RWPE2 (cell line): ENCODE measurements around the gene AGTPBP1.

Experiments used
- ATAC-seq: fragments of 200-7000 bp; cut with Tn5 transposase; 3 replicates; pipeline ENCODE4 v1.9.1; 2021; ENCODE audit warnings: low read depth
- DNase-seq: peaks from one replicate; pipeline ENCODE4 v3.0.0-alpha.2; 2020; ENCODE audit warnings: low spot score
- H3K27ac ChIP-seq: fragments of 450-650 bp; 2 replicates; pipeline ENCODE4 v1.5.1; 2017; ENCODE audit warnings: mild to moderate bottlenecking; ENCODE audit not compliant: poor library complexity, severe bottlenecking
- H3K27me3 ChIP-seq: fragments of 250-450 bp; sonication (Bioruptor Pico); 2 replicates; pipeline ENCODE4 v1.5.1; 2021; ENCODE audit warnings: mild to moderate bottlenecking, moderate library complexity; ENCODE audit not compliant: insufficient read depth, poor library complexity, severe bottlenecking
- H3K36me3 ChIP-seq: fragments of 250-450 bp; sonication (Bioruptor Pico); 2 replicates; pipeline ENCODE4 v1.5.1; 2020; ENCODE audit warnings: low read depth, mild to moderate bottlenecking, moderate library complexity
- H3K4me1 ChIP-seq: fragments of 250-450 bp; sonication (Bioruptor Pico); 2 replicates; pipeline ENCODE4 v1.5.1; 2021; ENCODE audit warnings: mild to moderate bottlenecking, moderate library complexity; ENCODE audit not compliant: insufficient read depth, poor library complexity, severe bottlenecking
- H3K4me3 ChIP-seq: fragments of 250-450 bp; sonication (Bioruptor Pico); 2 replicates; pipeline ENCODE4 v1.5.1; 2021; ENCODE audit warnings: mild to moderate bottlenecking, moderate library complexity; ENCODE audit not compliant: severe bottlenecking
- H3K9me3 ChIP-seq: fragments of 250-450 bp; sonication (Bioruptor Pico); 2 replicates; pipeline ENCODE4 v1.5.1; 2021; ENCODE audit warnings: mild to moderate bottlenecking, moderate library complexity; ENCODE audit not compliant: severe bottlenecking
- TF ChIP-seq, protein P1 (sequence below): fragments of 450-650 bp; IDR thresholded peaks from one replicate; pipeline ENCODE4 v1.5.1; 2017; ENCODE audit warnings: mild to moderate bottlenecking, moderate library complexity; ENCODE audit not compliant: poor library complexity, severe bottlenecking

The AGTPBP1 gene

GRCh38 chr9:85741095-85741874 lies 469 bp downstream of the AGTPBP1 start:
- TF ChIP-seq, protein P1, sequence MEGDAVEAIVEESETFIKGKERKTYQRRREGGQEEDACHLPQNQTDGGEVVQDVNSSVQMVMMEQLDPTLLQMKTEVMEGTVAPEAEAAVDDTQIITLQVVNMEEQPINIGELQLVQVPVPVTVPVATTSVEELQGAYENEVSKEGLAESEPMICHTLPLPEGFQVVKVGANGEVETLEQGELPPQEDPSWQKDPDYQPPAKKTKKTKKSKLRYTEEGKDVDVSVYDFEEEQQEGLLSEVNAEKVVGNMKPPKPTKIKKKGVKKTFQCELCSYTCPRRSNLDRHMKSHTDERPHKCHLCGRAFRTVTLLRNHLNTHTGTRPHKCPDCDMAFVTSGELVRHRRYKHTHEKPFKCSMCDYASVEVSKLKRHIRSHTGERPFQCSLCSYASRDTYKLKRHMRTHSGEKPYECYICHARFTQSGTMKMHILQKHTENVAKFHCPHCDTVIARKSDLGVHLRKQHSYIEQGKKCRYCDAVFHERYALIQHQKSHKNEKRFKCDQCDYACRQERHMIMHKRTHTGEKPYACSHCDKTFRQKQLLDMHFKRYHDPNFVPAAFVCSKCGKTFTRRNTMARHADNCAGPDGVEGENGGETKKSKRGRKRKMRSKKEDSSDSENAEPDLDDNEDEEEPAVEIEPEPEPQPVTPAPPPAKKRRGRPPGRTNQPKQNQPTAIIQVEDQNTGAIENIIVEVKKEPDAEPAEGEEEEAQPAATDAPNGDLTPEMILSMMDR = no peak
- peaks cover 12% of the 10 kb centered on the region for H3K4me1 ChIP-seq
- H3K36me3 ChIP-seq = no peaks in the 10 kb centered on the region
- H3K4me3 ChIP-seq = peak overlapping the region; percentile 94
- no peaks in the 10 kb centered on the region for H3K9me3 ChIP-seq
- ATAC-seq (peak; percentile 46), DNase-seq (peak; percentile 66)
- H3K27ac ChIP-seq = peak overlapping the region; percentile 54
- H3K27me3 ChIP-seq = peaks cover 8% of the 10 kb centered on the region

- peak overlapping the region; percentile 54 for H3K27ac ChIP-seq
- no peak for DNase-seq
Observed at GRCh38 chr9:85740787-85741094, 1.0 kb downstream of the AGTPBP1 start.

GRCh38 chr9:85738509-85738908 lies 3.2 kb downstream of the AGTPBP1 start:
- Histone ChIP-seq H3K9me3 (no peaks in the 10 kb centered on the region), H3K27me3 (no peaks in the 10 kb centered on the region), H3K4me1 (peaks cover 9% of the 10 kb centered on the region), H3K36me3 (no peaks in the 10 kb centered on the region), H3K4me3 (no peak overlapping the region), H3K27ac (no peak overlapping the region)
- TF ChIP-seq, protein P1 = no peak
- no peak for DNase-seq
- ATAC-seq = no peak

More at GRCh38 chr9:85740787-85741094, 1.0 kb downstream of the AGTPBP1 start:
- H3K9me3 ChIP-seq = no peaks in the 10 kb centered on the region
- H3K4me3 ChIP-seq = peak overlapping the region; percentile 94
- peaks cover 12% of the 10 kb centered on the region for H3K4me1 ChIP-seq
- ATAC-seq = no peak
- H3K27me3 ChIP-seq = peaks cover 8% of the 10 kb centered on the region
- no peaks in the 10 kb centered on the region for H3K36me3 ChIP-seq
- TF ChIP-seq, protein P1 = no peak

DNA sequence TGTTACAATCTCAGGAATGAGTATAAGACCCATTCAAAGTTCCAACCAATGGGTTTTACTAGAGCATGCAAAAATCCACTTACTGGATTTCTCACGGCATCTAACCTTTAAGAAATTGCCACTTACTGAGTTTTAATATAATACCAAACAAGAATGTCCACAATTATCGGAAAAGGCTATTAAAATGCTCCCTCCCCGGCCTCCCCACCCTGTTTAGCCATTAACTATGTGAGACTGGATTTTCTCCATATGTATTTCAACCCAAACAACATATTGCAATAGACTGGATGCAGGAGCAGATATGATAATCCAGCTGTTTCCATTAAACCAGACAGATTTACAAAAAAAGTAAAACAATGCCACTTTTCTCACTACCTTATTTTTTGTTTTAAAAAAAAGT lies 4.1 kb downstream of the AGTPBP1 start:
- Histone ChIP-seq H3K9me3 (no peaks in the 10 kb centered on the region), H3K4me1 (peaks cover 4% of the 10 kb centered on the region), H3K36me3 (no peaks in the 10 kb centered on the region), H3K27me3 (no peaks in the 10 kb centered on the region), H3K27ac (no peak overlapping the region), H3K4me3 (no peak overlapping the region)
- DNase-seq = no peak
- TF ChIP-seq, protein P1 = no peak
- ATAC-seq = no peak

DNA sequence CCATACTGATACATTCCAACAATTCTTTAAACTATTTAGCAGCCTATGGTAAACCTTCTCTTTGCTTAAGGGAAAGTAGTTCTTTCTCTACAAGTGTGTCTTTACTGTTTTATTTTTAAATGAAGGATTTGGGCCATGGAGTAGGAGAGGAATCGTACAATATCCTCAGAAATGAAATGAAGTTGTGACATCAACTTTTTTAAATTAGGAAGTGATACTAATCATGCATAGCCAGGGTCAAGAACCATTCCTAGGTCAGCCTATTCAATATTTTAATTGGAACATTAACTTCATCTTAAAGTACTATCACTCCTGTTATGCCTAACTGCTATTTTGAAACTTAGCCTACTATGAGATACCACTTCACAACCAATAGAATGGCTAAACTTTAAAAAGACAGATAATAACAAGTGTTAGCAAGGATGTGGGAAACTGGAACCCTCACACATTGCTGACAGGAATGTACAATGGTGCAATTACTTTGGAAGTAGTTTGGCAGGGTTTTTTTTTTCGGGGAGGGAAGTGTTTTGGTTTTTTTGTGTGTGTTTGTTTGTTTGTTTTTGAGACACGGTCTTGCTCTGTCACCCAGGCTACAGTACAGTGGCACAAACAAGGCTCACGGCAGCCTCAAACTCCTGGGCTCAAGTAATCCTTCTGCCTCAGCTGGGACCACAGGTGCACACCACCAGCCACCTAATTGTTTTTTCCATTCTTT lies 10.7 kb downstream of the AGTPBP1 start:
- no peak overlapping the region for H3K4me3 ChIP-seq
- DNase-seq (no peak), ATAC-seq (no peak)
- TF ChIP-seq, protein P1 = no peak
- no peaks in the 10 kb centered on the region for H3K4me1 ChIP-seq
- no peaks in the 10 kb centered on the region for H3K36me3 ChIP-seq
- H3K9me3 ChIP-seq = no peaks in the 10 kb centered on the region
- H3K27ac ChIP-seq = no peak overlapping the region
- no peaks in the 10 kb centered on the region for H3K27me3 ChIP-seq
